NCI-H1417 (cell line): ENCODE results near the gene ING4.

Experiments
- DNase-seq, 3 experiments: peaks; one replicate each; lab custom pipeline; 2025; lab: John Stamatoyannopoulos, UW

Gene ING4

GRCh38 chr12:6635856-6636531 lies 26.9 kb downstream of the ING4 start, which contains the start of gene LPAR5:
LPAR5 (minus strand) TSS chr12:6635959; CDS start chr12:6621248, 14,711 bp downstream.
- no peak for DNase-seq

- DNase-seq, result no peak
Observed at GRCh38 chr12:6635375-6635855, 27.5 kb downstream of the ING4 start.

- peak in 1 of 3 experiments; percentile 25 for DNase-seq
Observed at GRCh38 chr12:6632026-6632983, 30.6 kb downstream of the ING4 start.

GRCh38 chr12:6631549-6631961 lies 31.4 kb downstream of the ING4 start:
- DNase-seq, result no peak

GRCh38 chr12:6630736-6631135 lies 32.2 kb downstream of the ING4 start:
- no peak for DNase-seq

GRCh38 chr12:6627616-6628015 lies 35.3 kb downstream of the ING4 start:
- DNase-seq, result no peak

- DNase-seq, result no peak
Observed at GRCh38 chr12:6626654-6627283, 36.1 kb downstream of the ING4 start.

GRCh38 chr12:6620885-6621274 lies 42.0 kb downstream of the ING4 start:
- DNase-seq, result no peak

- no peak for DNase-seq
Observed at GRCh38 chr12:6620137-6620884, 42.6 kb downstream of the ING4 start.

GRCh38 chr12:6618483-6619225 lies 44.3 kb downstream of the ING4 start:
- DNase-seq, result no peak

GRCh38 chr12:6615802-6616201 lies 47.1 kb downstream of the ING4 start:
- DNase-seq, result no peak

GRCh38 chr12:6614513-6615172 lies 48.3 kb downstream of the ING4 start:
- peak in 1 of 3 experiments; percentile 39 for DNase-seq

GRCh38 chr12:6613776-6614512 lies 49.0 kb downstream of the ING4 start:
- peak; percentile 93 to 100 (median 99) for DNase-seq

- DNase-seq, result peak; percentile 91 to 100 (median 99)
Observed at GRCh38 chr12:6613015-6613775, 49.7 kb downstream of the ING4 start.

- no peak for DNase-seq
Observed at GRCh38 chr12:6612652-6613014, 50.3 kb downstream of the ING4 start.

- DNase-seq, result peak; percentile 33 to 58 (median 45)
Observed at GRCh38 chr12:6612247-6612646, 50.7 kb downstream of the ING4 start.

GRCh38 chr12:6608592-6609281 lies 54.2 kb downstream of the ING4 start:
- peak in 2 of 3 experiments; percentile 63 to 66 for DNase-seq
